Astrocyte (in vitro differentiated cells and primary cell): ENCODE data around the gene SLC44A2. TPM values are rescaled to one million over a fixed set of nuclear protein-coding genes. Genes with fewer than 3 reads are reported as not detected.

Experiments
- DNase-seq: peaks from one replicate; pipeline ENCODE4 v3.0.0-alpha.2; 2010; ENCODE audit warnings: low read depth
- FAIRE-seq: peaks from 2 replicates; lab custom pipeline; 2011; peaks lifted over from hg19 to GRCh38; lab: Jason Lieb, UNC
- H2AFZ ChIP-seq: 2 replicates; pipeline ENCODE4 v1.6.0; 2012; ENCODE audit warnings: low read depth, low read length, inconsistent platforms
- H3K27ac ChIP-seq: 2 replicates; pipeline ENCODE4 v1.5.1; 2011; ENCODE audit warnings: low read depth, low read length, inconsistent platforms
- H3K27me3 ChIP-seq: 2 replicates; pipeline ENCODE4 v1.6.0; 2011; ENCODE audit warnings: low read length, inconsistent platforms; ENCODE audit not compliant: insufficient read depth
- H3K36me3 ChIP-seq: 2 replicates; pipeline ENCODE4 v1.5.1; 2011; ENCODE audit warnings: low read length, inconsistent platforms; ENCODE audit not compliant: insufficient read depth
- H3K4me1 ChIP-seq: 2 replicates; pipeline ENCODE4 v1.5.1; 2011; ENCODE audit warnings: low read length, inconsistent platforms; ENCODE audit not compliant: insufficient read depth
- H3K4me2 ChIP-seq: 2 replicates; pipeline ENCODE4 v1.6.0; 2012; ENCODE audit warnings: low read length, inconsistent platforms
- H3K4me3 ChIP-seq: 2 replicates; pipeline ENCODE4 v1.5.1; 2011; ENCODE audit warnings: low read depth, mild to moderate bottlenecking, low read length, inconsistent platforms; ENCODE audit not compliant: insufficient read depth
- H3K79me2 ChIP-seq: 2 replicates; pipeline ENCODE4 v1.6.0; 2012; ENCODE audit warnings: mild to moderate bottlenecking, low read length, inconsistent platforms; ENCODE audit not compliant: insufficient read depth
- H3K9ac ChIP-seq: 2 replicates; pipeline ENCODE4 v1.6.0; 2012; ENCODE audit warnings: mild to moderate bottlenecking, low read length, inconsistent platforms
- H3K9me3 ChIP-seq: 2 replicates; pipeline ENCODE4 v1.5.1; 2012; ENCODE audit warnings: low read depth, mild to moderate bottlenecking, low read length, inconsistent platforms; ENCODE audit not compliant: insufficient read depth
- H4K20me1 ChIP-seq: 2 replicates; pipeline ENCODE4 v1.6.0; 2012; ENCODE audit warnings: low read length, inconsistent platforms; ENCODE audit not compliant: insufficient read depth
- H3K27ac Mint-ChIP-seq: one replicate; pipeline ENCODE4 v1.8.0; 2021; ENCODE audit warnings: mild to moderate bottlenecking, mixed read lengths; ENCODE audit not compliant: unreplicated experiment
- H3K27me3 Mint-ChIP-seq: one replicate; pipeline ENCODE4 v1.8.0; 2021; ENCODE audit warnings: low read depth, mixed read lengths; ENCODE audit not compliant: unreplicated experiment
- H3K36me3 Mint-ChIP-seq: one replicate; pipeline ENCODE4 v1.8.0; 2021; ENCODE audit warnings: low read depth, mixed read lengths; ENCODE audit not compliant: unreplicated experiment
- H3K4me1 Mint-ChIP-seq: one replicate; pipeline ENCODE4 v1.8.0; 2021; ENCODE audit warnings: low read depth, mixed read lengths; ENCODE audit not compliant: unreplicated experiment
- H3K4me3 Mint-ChIP-seq: one replicate; pipeline ENCODE4 v1.8.0; 2021; ENCODE audit warnings: mild to moderate bottlenecking, moderate library complexity, mixed read lengths; ENCODE audit not compliant: unreplicated experiment
- H3K9me3 Mint-ChIP-seq: one replicate; pipeline ENCODE4 v1.8.0; 2021; ENCODE audit warnings: mild to moderate bottlenecking, mixed read lengths; ENCODE audit not compliant: unreplicated experiment
- EZH2 ChIP-seq: IDR thresholded peaks from 2 replicates; pipeline ENCODE4 v1.6.1; 2012; ENCODE audit warnings: mild to moderate bottlenecking, low read length, inconsistent platforms; ENCODE audit not compliant: insufficient read depth
- total RNA-seq: library from RNA; stranded (reverse); gene quantifications from 2 replicates; pipeline ENCODE4 v1.2.1, GENCODE V29; 2021
- TF ChIP-seq, protein P1 (sequence below): IDR thresholded peaks from 2 replicates; pipeline ENCODE4 v1.5.1; 2011; ENCODE audit warnings: low read depth, mild to moderate bottlenecking, inconsistent platforms, low read length, moderate library complexity; ENCODE audit not compliant: insufficient read depth

The SLC44A2 gene
- total RNA-seq, 1 donor from 2014 or later = 91.6 TPM

DNA sequence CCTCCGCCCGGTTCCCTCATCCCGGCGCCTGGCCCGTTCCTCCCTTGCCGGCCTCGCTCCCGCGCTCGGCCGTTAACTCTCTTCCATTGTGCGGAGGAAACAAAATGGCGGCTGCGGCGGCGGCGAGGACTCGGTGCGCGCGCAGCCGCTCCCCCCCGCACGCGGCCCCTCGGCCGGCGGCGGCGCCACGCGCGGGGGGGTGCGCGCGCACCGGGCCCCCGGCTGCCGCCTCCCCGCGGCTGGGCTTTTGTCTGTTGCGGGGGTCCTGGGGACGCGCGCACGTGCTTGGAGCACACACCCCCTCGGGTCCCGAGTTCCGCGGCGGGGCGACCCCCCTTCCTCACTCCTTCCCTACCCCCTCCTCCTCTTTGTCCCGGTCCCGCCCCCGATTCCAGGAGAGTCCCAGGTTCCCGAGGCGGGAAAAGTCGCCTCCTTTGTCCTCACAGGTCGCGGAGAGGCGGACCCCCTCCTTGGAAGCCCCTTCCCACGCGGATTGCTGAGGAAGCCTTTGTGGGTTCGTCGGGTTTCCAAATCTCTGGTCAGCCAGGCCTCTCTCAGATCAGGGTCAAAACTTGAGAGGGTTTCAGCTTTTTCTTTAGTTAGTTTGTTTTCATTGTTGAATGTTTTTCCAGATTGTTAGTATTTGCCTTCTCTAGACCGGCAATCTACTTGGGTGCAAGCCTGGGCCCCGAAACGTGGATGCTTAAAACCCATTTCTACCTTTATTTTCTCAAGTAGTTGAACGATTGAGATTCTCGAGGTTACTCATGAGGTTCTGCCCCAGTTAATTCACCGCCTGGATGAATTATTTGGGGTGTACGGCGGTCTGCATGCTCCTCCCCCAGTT, 29.5 kb downstream of the SLC44A2 start:
- peaks cover 13% of the 10 kb centered on the region for H3K4me1 Mint-ChIP-seq
- DNase-seq (no peak), FAIRE-seq (no peak)
- Histone ChIP-seq H4K20me1 (peaks cover 51% of the 10 kb centered on the region), H3K9ac (peak overlapping the region; percentile 99), H3K36me3 (peaks cover 12% of the 10 kb centered on the region), H3K9me3 (no peaks in the 10 kb centered on the region), H3K4me2 (peak overlapping the region; percentile 89), H3K79me2 (peaks cover 68% of the 10 kb centered on the region), H3K27me3 (no peaks in the 10 kb centered on the region), H3K27ac (peak overlapping the region; percentile 99), H3K4me1 (peaks cover 13% of the 10 kb centered on the region), H2AFZ (no peak overlapping the region), H3K4me3 (peak overlapping the region; percentile 96)
- H3K9me3 Mint-ChIP-seq = no peaks in the 10 kb centered on the region
- H3K36me3 Mint-ChIP-seq = peaks cover 8% of the 10 kb centered on the region
- peak overlapping the region; percentile 93 for H3K4me3 Mint-ChIP-seq
- H3K27me3 Mint-ChIP-seq = no peaks in the 10 kb centered on the region
- H3K27ac Mint-ChIP-seq = peak overlapping the region; percentile 93
- no peak for TF ChIP-seq EZH2
- TF ChIP-seq, protein P1, sequence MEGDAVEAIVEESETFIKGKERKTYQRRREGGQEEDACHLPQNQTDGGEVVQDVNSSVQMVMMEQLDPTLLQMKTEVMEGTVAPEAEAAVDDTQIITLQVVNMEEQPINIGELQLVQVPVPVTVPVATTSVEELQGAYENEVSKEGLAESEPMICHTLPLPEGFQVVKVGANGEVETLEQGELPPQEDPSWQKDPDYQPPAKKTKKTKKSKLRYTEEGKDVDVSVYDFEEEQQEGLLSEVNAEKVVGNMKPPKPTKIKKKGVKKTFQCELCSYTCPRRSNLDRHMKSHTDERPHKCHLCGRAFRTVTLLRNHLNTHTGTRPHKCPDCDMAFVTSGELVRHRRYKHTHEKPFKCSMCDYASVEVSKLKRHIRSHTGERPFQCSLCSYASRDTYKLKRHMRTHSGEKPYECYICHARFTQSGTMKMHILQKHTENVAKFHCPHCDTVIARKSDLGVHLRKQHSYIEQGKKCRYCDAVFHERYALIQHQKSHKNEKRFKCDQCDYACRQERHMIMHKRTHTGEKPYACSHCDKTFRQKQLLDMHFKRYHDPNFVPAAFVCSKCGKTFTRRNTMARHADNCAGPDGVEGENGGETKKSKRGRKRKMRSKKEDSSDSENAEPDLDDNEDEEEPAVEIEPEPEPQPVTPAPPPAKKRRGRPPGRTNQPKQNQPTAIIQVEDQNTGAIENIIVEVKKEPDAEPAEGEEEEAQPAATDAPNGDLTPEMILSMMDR = no peak

DNA sequence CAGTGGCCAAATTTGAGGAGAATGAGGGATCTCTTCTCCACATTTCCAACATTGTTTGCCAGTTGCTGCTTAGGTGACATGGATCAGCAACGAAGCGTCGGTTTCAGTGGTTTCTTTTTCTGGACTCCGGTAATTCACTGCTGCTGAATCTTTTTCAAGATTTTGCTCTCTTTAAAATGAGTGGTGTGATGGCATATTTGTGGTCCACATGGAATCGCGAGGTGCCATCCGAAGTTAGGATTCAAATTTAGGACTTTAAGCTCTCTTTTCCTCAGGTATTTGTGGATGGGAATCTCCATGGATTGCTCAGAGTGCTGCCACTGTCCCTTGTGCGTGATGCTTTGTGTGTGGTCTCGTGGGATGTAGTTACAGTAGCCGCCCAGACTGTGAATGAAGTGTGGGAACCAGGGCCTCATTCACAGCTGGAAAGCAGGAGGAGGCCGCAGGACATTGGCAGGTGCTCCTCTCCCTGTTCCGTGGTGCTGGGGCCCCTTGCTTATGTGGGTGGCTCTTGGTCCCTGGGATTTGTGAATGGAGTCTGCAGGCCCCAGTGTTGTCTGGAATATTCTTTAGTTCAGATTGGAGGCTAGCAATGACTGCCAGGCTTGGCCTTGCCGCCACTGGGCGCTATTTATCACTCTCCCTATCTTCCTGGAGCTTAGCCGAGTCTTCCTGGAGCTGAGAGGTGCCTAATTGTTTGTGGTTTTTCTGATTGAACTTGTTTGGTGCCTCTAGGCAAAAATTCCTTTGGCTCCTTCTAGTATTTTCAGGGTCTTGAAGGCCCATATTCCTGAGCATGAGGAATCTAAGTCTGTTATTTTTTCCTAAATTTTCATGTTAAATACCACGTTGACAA, 30.3 kb downstream of the SLC44A2 start:
- Histone ChIP-seq H3K4me1 (peaks cover 13% of the 10 kb centered on the region), H2AFZ (no peak overlapping the region), H3K4me2 (peak overlapping the region; percentile 89), H3K27me3 (no peaks in the 10 kb centered on the region), H3K9ac (peak overlapping the region; percentile 99), H3K36me3 (peaks cover 17% of the 10 kb centered on the region), H3K9me3 (no peaks in the 10 kb centered on the region), H3K4me3 (peak overlapping the region; percentile 96), H3K27ac (peak overlapping the region; percentile 99), H3K79me2 (peaks cover 77% of the 10 kb centered on the region), H4K20me1 (peaks cover 60% of the 10 kb centered on the region)
- Mint-ChIP-seq H3K9me3 (no peaks in the 10 kb centered on the region), H3K4me1 (peaks cover 18% of the 10 kb centered on the region), H3K27me3 (no peaks in the 10 kb centered on the region), H3K4me3 (peak overlapping the region; percentile 89), H3K36me3 (peaks cover 8% of the 10 kb centered on the region), H3K27ac (peak overlapping the region; percentile 93)
- DNase-seq (peak; percentile 27), FAIRE-seq (no peak)
- TF ChIP-seq, protein P1 = no peak
- no peak for TF ChIP-seq EZH2
